Gastroesophageal sphincter (tissue), 3 donors: ENCODE results near the gene CMIP.

ENCODE experiments used
- POLR2AphosphoS5 ChIP-seq: sonication (generic); formaldehyde crosslinking; IDR thresholded peaks from one replicate; pipeline ENCODE4 v1.6.1; 2017; ENCODE audit warnings: antibody characterized with exemption
- TF ChIP-seq, protein P1 (sequence below), 4 experiments: fragments of 200-600 bp in 2 of 4; fragments of 450-650 bp in 2 of 4; sonication (generic) in 1 of 4; IDR thresholded peaks; one replicate each; pipeline ENCODE4 v1.5.1; 2017 to 2019; ENCODE audit warnings: antibody characterized with exemption in 4 of 4, mild to moderate bottlenecking in 2 of 4, moderate library complexity in 2 of 4

DNA sequence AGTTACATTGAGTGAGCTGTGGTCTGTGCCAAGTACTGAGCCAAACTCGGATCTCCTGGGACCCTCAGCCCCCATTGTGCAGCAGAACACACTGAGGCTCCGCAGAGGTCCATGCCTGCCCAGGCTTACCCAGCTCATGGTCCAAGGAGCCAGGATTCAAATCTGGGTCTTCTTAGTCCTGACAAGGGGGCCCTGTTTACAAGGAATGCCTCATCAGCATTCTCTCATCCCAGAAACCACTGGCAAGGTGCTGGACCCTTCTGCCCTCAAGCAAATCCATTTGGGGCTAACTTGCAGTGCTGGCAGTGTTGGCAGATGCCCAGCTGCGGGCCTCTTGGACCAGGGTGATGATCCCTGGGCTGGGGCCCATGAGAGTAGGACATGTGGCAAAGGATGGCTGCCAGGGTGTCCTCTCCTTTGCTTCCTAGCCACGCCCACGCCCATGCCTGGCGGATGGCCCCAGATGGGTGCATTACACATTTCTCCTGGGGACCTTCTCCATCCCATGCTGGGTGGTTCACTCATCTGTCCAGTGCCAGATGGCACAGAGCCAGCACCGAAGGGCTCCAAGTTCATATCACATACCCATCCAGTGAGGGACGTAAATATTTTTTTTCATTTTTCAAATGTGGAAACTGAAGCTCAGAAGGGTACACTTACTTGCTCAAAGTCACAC, 117.7 kb downstream of the CMIP start:
- TF ChIP-seq, protein P1, sequence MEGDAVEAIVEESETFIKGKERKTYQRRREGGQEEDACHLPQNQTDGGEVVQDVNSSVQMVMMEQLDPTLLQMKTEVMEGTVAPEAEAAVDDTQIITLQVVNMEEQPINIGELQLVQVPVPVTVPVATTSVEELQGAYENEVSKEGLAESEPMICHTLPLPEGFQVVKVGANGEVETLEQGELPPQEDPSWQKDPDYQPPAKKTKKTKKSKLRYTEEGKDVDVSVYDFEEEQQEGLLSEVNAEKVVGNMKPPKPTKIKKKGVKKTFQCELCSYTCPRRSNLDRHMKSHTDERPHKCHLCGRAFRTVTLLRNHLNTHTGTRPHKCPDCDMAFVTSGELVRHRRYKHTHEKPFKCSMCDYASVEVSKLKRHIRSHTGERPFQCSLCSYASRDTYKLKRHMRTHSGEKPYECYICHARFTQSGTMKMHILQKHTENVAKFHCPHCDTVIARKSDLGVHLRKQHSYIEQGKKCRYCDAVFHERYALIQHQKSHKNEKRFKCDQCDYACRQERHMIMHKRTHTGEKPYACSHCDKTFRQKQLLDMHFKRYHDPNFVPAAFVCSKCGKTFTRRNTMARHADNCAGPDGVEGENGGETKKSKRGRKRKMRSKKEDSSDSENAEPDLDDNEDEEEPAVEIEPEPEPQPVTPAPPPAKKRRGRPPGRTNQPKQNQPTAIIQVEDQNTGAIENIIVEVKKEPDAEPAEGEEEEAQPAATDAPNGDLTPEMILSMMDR (IDR thresholded peaks at IDR 0.05) = no peak
- no peak for TF ChIP-seq POLR2AphosphoS5
